Psoas muscle (tissue), 8 donors: ENCODE results near the gene GCNT2. TPM values are rescaled to one million over a fixed set of nuclear protein-coding genes. Genes with fewer than 3 reads are reported as not detected.

Source experiments
- ATAC-seq, 4 donors: fragments of 200-7000 bp; cut with Tn5 transposase; one replicate each; pipeline ENCODE4 v1.9.1; 2020; ENCODE audit warnings: moderate library complexity in 3 of 4, mild to moderate bottlenecking in 2 of 4
- DNase-seq, 2 donors: peaks; one replicate each; pipeline ENCODE4 v3.0.0-alpha.2; 2020
- H3K27ac ChIP-seq: fragments of 200-600 bp; one replicate; pipeline ENCODE4 v1.8.0; 2022
- H3K27me3 ChIP-seq, 3 donors: fragments of 200-600 bp in 1 of 3; one replicate each; pipeline versions ENCODE4 v1.6.1 to v1.8.0; 2013 to 2022; ENCODE audit warnings: low read length in 2 of 3, mild to moderate bottlenecking in 2 of 3, moderate library complexity in 1 of 3; ENCODE audit not compliant: insufficient read depth in 3 of 3
- H3K36me3 ChIP-seq, 2 donors: fragments of 200-600 bp in 1 of 2; one replicate each; pipeline versions ENCODE4 v1.6.1 to v1.8.0; 2013 to 2022; ENCODE audit warnings: low read depth in 1 of 2, mild to moderate bottlenecking in 1 of 2, moderate library complexity in 1 of 2; ENCODE audit not compliant: insufficient read depth in 1 of 2
- H3K4me1 ChIP-seq: fragments of 200-600 bp; one replicate; pipeline ENCODE4 v1.8.0; 2022
- H3K4me3 ChIP-seq: fragments of 200-600 bp; one replicate; pipeline ENCODE4 v1.8.0; 2022; ENCODE audit warnings: mild to moderate bottlenecking
- H3K9me3 ChIP-seq: fragments of 200-600 bp; one replicate; pipeline ENCODE4 v1.8.0; 2022
- WGBS, 3 donors: extraction: QIAGEN DNeasy Blood & Tissue Kit; methylation state at CpG; one replicate each; pipeline versions ENCODE4 v1.1.6 to v1.1.7; 2013; 5-methylcytosine and 5-hydroxymethylcytosine counted together
- intact Hi-C, 2 donors: fragments of 100-400 bp; cut with DNase I; formaldehyde crosslinking; loops; one replicate each; pipeline versions ENCODE4 v1.11.0 to v1.14.2; 2022
- polyA plus RNA-seq, 3 donors: library from polyadenylated mRNA; stranded (reverse); fragments of 200-250 nt; gene quantifications; one replicate each; pipeline ENCODE4 v1.2.3, GENCODE V29; 2013
- total RNA-seq, 4 donors: library from RNA; stranded (reverse); fragmentation: NEBNext Ultra II Directional in 2 of 4; extraction: Animal tissue kit (Norgen Biotek cat#: 25700) in 2 of 4; gene quantifications; one replicate each; pipeline versions ENCODE4 v1.2.1 to v1.2.4, GENCODE V29; 2021 to 2023
- TF ChIP-seq, protein P1 (sequence below): fragments of 200-600 bp; IDR thresholded peaks from one replicate; pipeline ENCODE4 v1.8.0; 2022; ENCODE audit warnings: antibody characterized with exemption
- donor health status: healthy with polysubstance abuse.
- donor health status: DM: no; HTN: no; CAD: no; lungs with moderate emphysema.
- donor health status: Bipolar disorder and iron deficiency.
- donor health status: healthy.
- donor health status: DM: yes; HTN: yes; CAD: no.
- donor health status: DM: no; HTN: no; CAD: no.
- donor health status: DM: no; HTN: no; CAD: no.
- donor health status: DM: yes; HTN: yes; CAD: no.

The GCNT2 gene
- total and polyA plus RNA-seq, 7 donors = 0.27 to 23.1 (median 10.1) TPM

DNA sequence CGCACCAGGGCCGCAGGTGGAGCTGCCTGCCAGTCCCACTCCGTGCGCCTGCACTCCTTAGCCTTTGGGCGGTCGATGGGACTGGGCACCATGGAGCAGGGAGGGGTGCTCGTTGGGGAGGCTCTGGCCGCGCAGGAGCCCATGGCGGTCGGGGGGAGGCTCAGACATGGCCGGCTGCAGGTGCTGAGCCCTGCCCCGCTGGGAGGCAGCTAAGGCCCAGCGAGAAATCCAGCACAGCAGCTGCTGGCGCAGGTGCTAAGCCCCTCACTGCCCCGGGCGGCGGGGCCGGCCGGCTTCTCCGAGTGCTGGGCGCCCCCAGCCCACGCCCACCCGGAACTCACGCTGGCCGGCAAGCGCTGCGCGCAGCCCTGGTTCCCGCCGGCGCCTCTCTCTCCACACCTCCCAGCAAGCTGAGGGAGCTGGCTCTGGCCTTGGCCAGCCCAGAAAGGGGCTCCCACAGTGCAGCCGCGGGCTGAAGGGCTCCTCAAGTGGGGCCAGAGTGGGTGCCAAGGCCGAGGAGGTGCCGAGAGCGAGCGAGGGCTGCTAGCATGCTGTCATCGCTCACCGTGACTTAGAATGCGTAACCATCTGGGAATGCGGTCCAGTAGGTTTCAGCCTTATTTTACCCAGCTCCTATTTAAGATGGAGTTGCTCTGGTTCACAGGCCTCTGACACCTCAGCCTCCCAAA, 96.0 kb downstream of the GCNT2 start:
- no peak for ATAC-seq
- intact Hi-C loops = no loop called here
- no peak for DNase-seq
- no peaks in the 10 kb centered on the region for H3K4me1 ChIP-seq
- no peaks in the 10 kb centered on the region for H3K9me3 ChIP-seq
- WGBS, 3 donors = 94 to 96% (median 96%) methylated on average over 42 of the region's 42 CpGs
- no peaks in the 10 kb centered on the region for H3K36me3 ChIP-seq
- no peak overlapping the region for H3K4me3 ChIP-seq
- TF ChIP-seq, protein P1, sequence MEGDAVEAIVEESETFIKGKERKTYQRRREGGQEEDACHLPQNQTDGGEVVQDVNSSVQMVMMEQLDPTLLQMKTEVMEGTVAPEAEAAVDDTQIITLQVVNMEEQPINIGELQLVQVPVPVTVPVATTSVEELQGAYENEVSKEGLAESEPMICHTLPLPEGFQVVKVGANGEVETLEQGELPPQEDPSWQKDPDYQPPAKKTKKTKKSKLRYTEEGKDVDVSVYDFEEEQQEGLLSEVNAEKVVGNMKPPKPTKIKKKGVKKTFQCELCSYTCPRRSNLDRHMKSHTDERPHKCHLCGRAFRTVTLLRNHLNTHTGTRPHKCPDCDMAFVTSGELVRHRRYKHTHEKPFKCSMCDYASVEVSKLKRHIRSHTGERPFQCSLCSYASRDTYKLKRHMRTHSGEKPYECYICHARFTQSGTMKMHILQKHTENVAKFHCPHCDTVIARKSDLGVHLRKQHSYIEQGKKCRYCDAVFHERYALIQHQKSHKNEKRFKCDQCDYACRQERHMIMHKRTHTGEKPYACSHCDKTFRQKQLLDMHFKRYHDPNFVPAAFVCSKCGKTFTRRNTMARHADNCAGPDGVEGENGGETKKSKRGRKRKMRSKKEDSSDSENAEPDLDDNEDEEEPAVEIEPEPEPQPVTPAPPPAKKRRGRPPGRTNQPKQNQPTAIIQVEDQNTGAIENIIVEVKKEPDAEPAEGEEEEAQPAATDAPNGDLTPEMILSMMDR = no peak
- H3K27ac ChIP-seq = no peak overlapping the region
- no peaks in the 10 kb centered on the region for H3K27me3 ChIP-seq

DNA sequence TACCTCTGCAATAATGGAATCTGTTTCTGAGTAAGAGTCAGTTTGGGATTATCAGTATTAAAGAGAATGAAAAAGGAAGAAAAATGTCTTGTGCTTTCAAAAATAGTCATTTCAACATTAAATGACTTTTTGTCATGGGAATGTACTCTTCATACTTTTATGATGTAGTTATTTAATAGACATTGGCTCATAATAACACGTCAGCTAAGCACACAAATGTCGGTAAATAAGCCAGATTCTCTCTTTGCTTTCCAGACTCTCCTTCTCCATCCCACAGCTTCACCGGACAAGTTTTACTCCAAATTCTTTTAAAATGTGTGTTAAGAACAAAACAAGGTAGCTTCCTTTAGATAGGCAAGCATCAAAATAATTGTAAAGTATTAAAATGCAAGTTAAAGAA, 97.3 kb downstream of the GCNT2 start:
- H3K4me3 ChIP-seq = no peak overlapping the region
- TF ChIP-seq, protein P1 = no peak
- H3K36me3 ChIP-seq = no peaks in the 10 kb centered on the region
- H3K9me3 ChIP-seq = no peaks in the 10 kb centered on the region
- no peak overlapping the region for H3K27ac ChIP-seq
- no peaks in the 10 kb centered on the region for H3K27me3 ChIP-seq
- WGBS, 3 donors = 77 to 84% (median 79%) methylated on average over 3 of the region's 3 CpGs
- ATAC-seq (no peak), DNase-seq (no peak)
- no peaks in the 10 kb centered on the region for H3K4me1 ChIP-seq
- intact Hi-C loops = no loop called here

DNA sequence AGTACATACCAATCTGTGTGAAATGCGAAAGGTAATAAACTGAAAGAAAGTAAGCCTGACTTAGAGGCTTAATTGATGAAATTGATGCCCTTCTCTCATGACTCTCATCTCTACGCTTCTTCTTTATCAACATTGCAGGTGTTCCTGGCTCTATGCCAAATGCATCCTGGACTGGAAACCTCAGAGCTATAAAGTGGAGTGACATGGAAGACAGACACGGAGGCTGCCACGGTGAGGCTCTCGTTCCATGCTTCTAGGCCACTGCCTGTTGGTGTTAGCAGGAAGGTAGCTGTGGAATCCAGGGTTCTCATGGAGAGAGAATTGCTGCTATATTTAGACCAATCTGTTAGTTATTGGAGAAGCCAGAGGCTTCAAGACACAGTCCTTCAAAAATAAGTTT, 100.1 kb downstream of the GCNT2 start:
- Histone ChIP-seq H3K4me3 (no peak overlapping the region), H3K36me3 (no peaks in the 10 kb centered on the region), H3K4me1 (no peaks in the 10 kb centered on the region), H3K27me3 (no peaks in the 10 kb centered on the region), H3K27ac (no peak overlapping the region), H3K9me3 (no peaks in the 10 kb centered on the region)
- WGBS, 3 donors = 70 to 88% (median 80%) methylated on average over 5 of the region's 5 CpGs
- ATAC-seq = peak in 3 of 4 donors; percentile 38 to 61 (median 53)
- intact Hi-C loops = loop anchor here in 1 of 2 donors (10.0 kb wide), 1 partner anchor 116 kb away; no protein-coding TSS in a partner anchor
- DNase-seq = no peak
- TF ChIP-seq, protein P1 = no peak

DNA sequence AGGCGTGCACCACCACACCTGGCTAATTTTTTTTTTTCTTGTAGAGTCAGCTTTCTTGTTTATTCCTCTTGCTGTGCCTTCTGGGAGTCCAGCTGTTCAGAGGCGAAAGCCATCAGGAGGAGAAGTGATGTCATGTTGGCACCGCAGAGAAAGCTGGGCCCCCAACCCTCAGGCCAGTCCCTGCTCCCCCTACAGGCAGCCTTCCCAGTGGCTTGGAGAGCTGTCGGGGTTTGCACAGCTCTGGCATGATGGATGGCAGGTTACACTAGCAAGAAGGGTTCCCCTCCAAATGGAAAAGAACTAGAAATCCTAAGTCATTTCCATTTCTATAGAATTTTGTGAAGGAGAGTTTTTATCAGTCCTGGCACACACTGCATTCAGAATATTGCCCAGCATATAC, 100.7 kb downstream of the GCNT2 start:
- intact Hi-C loops = loop anchor here in 1 of 2 donors (10.0 kb wide), 1 partner anchor 117 kb away; no protein-coding TSS in a partner anchor
- Histone ChIP-seq H3K27me3 (no peaks in the 10 kb centered on the region), H3K4me1 (no peaks in the 10 kb centered on the region), H3K27ac (no peak overlapping the region), H3K36me3 (no peaks in the 10 kb centered on the region), H3K4me3 (no peak overlapping the region), H3K9me3 (no peaks in the 10 kb centered on the region)
- ATAC-seq = no peak
- 80 to 87% (median 85%) methylated on average over 4 of the region's 4 CpGs for WGBS, 3 donors
- DNase-seq = no peak
- TF ChIP-seq, protein P1 = no peak

DNA sequence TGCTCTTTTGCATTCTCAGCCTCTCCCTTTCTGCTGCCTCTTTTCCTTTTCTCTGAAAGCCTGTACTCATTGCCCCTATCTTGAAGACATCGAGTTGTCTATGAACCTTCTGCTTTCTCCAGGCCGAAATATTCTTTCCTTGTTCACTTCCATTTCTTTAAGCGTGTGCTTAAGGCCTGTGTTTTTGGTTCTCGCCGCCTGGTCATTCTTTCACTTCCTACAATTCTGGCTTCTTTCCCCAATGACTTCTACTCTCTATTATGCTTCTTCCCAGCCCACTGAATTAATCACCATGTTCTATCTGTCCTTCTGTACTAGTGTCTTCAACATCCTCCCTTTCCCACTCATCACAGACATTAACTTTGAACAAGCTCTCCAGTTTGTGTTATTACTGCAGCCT, 103.7 kb downstream of the GCNT2 start:
- Histone ChIP-seq H3K27me3 (no peaks in the 10 kb centered on the region), H3K4me1 (no peaks in the 10 kb centered on the region), H3K4me3 (no peak overlapping the region), H3K9me3 (no peaks in the 10 kb centered on the region), H3K36me3 (peaks cover 0 to 2% of the 10 kb centered on the region in 2 donors), H3K27ac (no peak overlapping the region)
- DNase-seq (no peak), ATAC-seq (no peak)
- WGBS, 3 donors = 92 to 96% (median 92%) methylated on average over 5 of the region's 5 CpGs
- intact Hi-C loops = loop anchor here in 1 of 2 donors (10.0 kb wide), 1 partner anchor 120 kb away; no protein-coding TSS in a partner anchor
- TF ChIP-seq, protein P1 = no peak
